ENCODE data around the gene NCDN. TPM values are rescaled to one million over a fixed set of nuclear protein-coding genes. Genes with fewer than 3 reads are reported as not detected.

Gene NCDN
- total and polyA plus RNA-seq, 2 donors (not counting 3 experiments of a cell fraction or from before 2014, with no cell fraction given), result 17.3 to 22.0 TPM

GRCh38 chr1:35611655-35612054, 54.1 kb downstream of the NCDN start:
- TF ChIP-seq CTCF (IDR thresholded peaks at IDR 0.05; ENCODE audit: extremely low read depth in 1 of 2, insufficient read depth in 1 of 2, low read depth in 1 of 2, low read length in 2 of 2), result no peak
- Histone ChIP-seq H3K4me3 (replicated peaks in 1 of 3; ENCODE audit: insufficient read depth in 1 of 3, low read depth in 1 of 3, low read length in 3 of 3) (no peak overlapping the region), H3K9me1 (replicated peaks; ENCODE audit: control insufficient read depth, extremely low read depth, insufficient read depth, low read length) (no peaks in the 10 kb centered on the region), H4K20me1 (replicated peaks; ENCODE audit: control insufficient read depth, extremely low read depth, insufficient read depth, low read length) (peaks cover 5% of the 10 kb centered on the region), H3K36me3 (ENCODE audit: control insufficient read depth in 2 of 2, extremely low read depth in 1 of 2, insufficient read depth in 2 of 2, low read length in 2 of 2) (peaks cover 10 to 14% of the 10 kb centered on the region in 2 experiments), H3K9ac (replicated peaks; ENCODE audit: extremely low read depth, insufficient read depth, low read length) (no peak overlapping the region), H3K4me1 (ENCODE audit: control insufficient read depth, extremely low read depth, insufficient read depth, low read length) (no peaks in the 10 kb centered on the region), H3K27me3 (ENCODE audit: control insufficient read depth in 2 of 2, insufficient read depth in 2 of 2, low read length in 2 of 2) (no peaks in the 10 kb centered on the region), H3K9me3 (replicated peaks; ENCODE audit: control insufficient read depth, insufficient read depth, low read length) (no peaks in the 10 kb centered on the region), H3K4me2 (ENCODE audit: insufficient read depth, low read length) (no peak overlapping the region), H3K79me2 (ENCODE audit: control insufficient read depth, insufficient read depth, low read length) (peaks cover 64% of the 10 kb centered on the region), H3K27ac (ENCODE audit: insufficient read depth, low read depth, low read length) (no peak overlapping the region), H2AFZ (ENCODE audit: low read depth, low read length) (no peak overlapping the region)
- DNase-seq (ENCODE audit: low read depth, low spot score), result no peak
- dilution Hi-C loops (cut with MboI; ENCODE audit: extremely low pct_ligation_motif_present, low sequenced_read_pairs) (no loop called here), intact Hi-C loops (cut with micrococcal nuclease) (no loop called here)
- BruUV-seq (replicated peaks), result no TSS peak
- POLR2A ChIA-PET, result no interaction called here
- CTCF ChIA-PET, result interaction anchor here (1.0 to 1.4 kb wide), 3 partner anchors 47 to 160 kb away, joined by 3 to 5 read pairs (median 3); no protein-coding TSS in a partner anchor
- no peak for FAIRE-seq

- Histone ChIP-seq H3K9me3 (replicated peaks; ENCODE audit: control insufficient read depth, insufficient read depth, low read length) (no peaks in the 10 kb centered on the region), H3K27me3 (ENCODE audit: control insufficient read depth in 2 of 2, insufficient read depth in 2 of 2, low read length in 2 of 2) (no peaks in the 10 kb centered on the region), H4K20me1 (replicated peaks; ENCODE audit: control insufficient read depth, extremely low read depth, insufficient read depth, low read length) (peaks cover 8% of the 10 kb centered on the region), H3K4me1 (ENCODE audit: control insufficient read depth, extremely low read depth, insufficient read depth, low read length) (no peaks in the 10 kb centered on the region), H3K4me2 (ENCODE audit: insufficient read depth, low read length) (no peak overlapping the region), H3K27ac (ENCODE audit: insufficient read depth, low read depth, low read length) (no peak overlapping the region), H3K9me1 (replicated peaks; ENCODE audit: control insufficient read depth, extremely low read depth, insufficient read depth, low read length) (no peaks in the 10 kb centered on the region), H3K4me3 (replicated peaks in 1 of 3; ENCODE audit: insufficient read depth in 1 of 3, low read depth in 1 of 3, low read length in 3 of 3) (no peak overlapping the region), H3K79me2 (ENCODE audit: control insufficient read depth, insufficient read depth, low read length) (peaks cover 65% of the 10 kb centered on the region), H3K9ac (replicated peaks; ENCODE audit: extremely low read depth, insufficient read depth, low read length) (no peak overlapping the region), H3K36me3 (ENCODE audit: control insufficient read depth in 2 of 2, extremely low read depth in 1 of 2, insufficient read depth in 2 of 2, low read length in 2 of 2) (peaks cover 6 to 12% of the 10 kb centered on the region in 2 experiments), H2AFZ (ENCODE audit: low read depth, low read length) (no peak overlapping the region)
- CTCF ChIA-PET, result interaction anchor here (0.6 kb wide), 1 partner anchor 32 kb away, joined by 3 read pairs; no protein-coding TSS in a partner anchor
- TF ChIP-seq FOS (IDR thresholded peaks at IDR 0.05; ENCODE audit: borderline replicate concordance, insufficient read depth, low read length), result no peak
- no peak for TF ChIP-seq POLR2A (IDR thresholded peaks at IDR 0.05; ENCODE audit: low read depth, low read length)
- TF ChIP-seq MAX (IDR thresholded peaks at IDR 0.05; ENCODE audit: insufficient read depth, insufficient read length), result no peak
- TF ChIP-seq POLR2AphosphoS5 (IDR thresholded peaks at IDR 0.05; ENCODE audit: insufficient read depth, low read depth, low read length), result no peak
- no peak for TF ChIP-seq GATA2 (IDR thresholded peaks at IDR 0.05; ENCODE audit: insufficient read depth, insufficient read length, low read depth, low read length)
- no peak for TF ChIP-seq EZH2 (IDR thresholded peaks at IDR 0.05; ENCODE audit: borderline replicate concordance, low read depth, low read length, severe bottlenecking)
- no peak for TF ChIP-seq MYC (IDR thresholded peaks at IDR 0.05; ENCODE audit: low read depth, low read length)
- no peak for TF ChIP-seq CTCF (IDR thresholded peaks at IDR 0.05; ENCODE audit: extremely low read depth in 1 of 2, insufficient read depth in 1 of 2, low read depth in 1 of 2, low read length in 2 of 2)
- TF ChIP-seq JUN (IDR thresholded peaks at IDR 0.05; ENCODE audit: borderline replicate concordance, insufficient read depth, insufficient read length, low read depth), result no peak
- no TSS peak for BruUV-seq (replicated peaks)
- DNase-seq (ENCODE audit: low read depth, low spot score) (no peak), FAIRE-seq (no peak)
- dilution Hi-C loops (cut with MboI; ENCODE audit: extremely low pct_ligation_motif_present, low sequenced_read_pairs) (no loop called here), intact Hi-C loops (cut with micrococcal nuclease) (no loop called here)
- POLR2A ChIA-PET, result no interaction called here
Observed at GRCh38 chr1:35615440-35615839, 57.8 kb downstream of the NCDN start.
